Sigmoid colon (tissue), 4 donors: Measurements from ENCODE around the gene AHR.

ENCODE experiments used
- CTCF ChIP-seq, 4 experiments: fragments of 450-650 bp in 3 of 4; fragments of 200-600 bp in 1 of 4; IDR thresholded peaks; one replicate each; pipeline ENCODE4 v1.5.1; 2016 to 2019; ENCODE audit warnings: antibody characterized with exemption in 4 of 4, mild to moderate bottlenecking in 3 of 4, moderate library complexity in 2 of 4
- EP300 ChIP-seq, 4 donors: sonication (generic); formaldehyde crosslinking; IDR thresholded peaks; one replicate each; pipeline ENCODE4 v1.6.1; 2017; ENCODE audit warnings: antibody characterized with exemption in 4 of 4
- POLR2A ChIP-seq, 2 donors: fragments of 450-650 bp; IDR thresholded peaks; one replicate each; pipeline ENCODE4 v1.6.1; 2016; ENCODE audit warnings: antibody characterized with exemption in 2 of 2, mild to moderate bottlenecking in 2 of 2, moderate library complexity in 2 of 2
- POLR2AphosphoS5 ChIP-seq, 4 donors: sonication (generic); formaldehyde crosslinking; IDR thresholded peaks; one replicate each; pipeline ENCODE4 v1.6.1; 2017; ENCODE audit warnings: antibody characterized with exemption in 4 of 4

GRCh38 chr7:17289074-17289645 lies 9.3 kb upstream of the AHR start:
- TF ChIP-seq CTCF (IDR thresholded peaks at IDR 0.05) (no peak), POLR2A (IDR thresholded peaks at IDR 0.05) (no peak), EP300 (IDR thresholded peaks at IDR 0.05) (no peak), POLR2AphosphoS5 (IDR thresholded peaks at IDR 0.05) (no peak)
